Measurements from ENCODE around the gene PTPRR. TPM values are rescaled to one million over a fixed set of nuclear protein-coding genes. Genes with fewer than 3 reads are reported as not detected.

Gene PTPRR
- total RNA-seq, 1 experiment from 2014 or later = 0.46 TPM

- TF ChIP-seq ZNF317 (CRISPR knock-in tag; IDR thresholded peaks at IDR 0.05; ENCODE audit: borderline replicate concordance, low read depth) = no peak
- no peak for TF ChIP-seq IRF1 (CRISPR knock-in tag; IDR thresholded peaks at IDR 0.05)
- TF ChIP-seq CREB1 (CRISPR knock-in tag; IDR thresholded peaks at IDR 0.05) = no peak
- no peak for TF ChIP-seq ELF4 (CRISPR knock-in tag; IDR thresholded peaks at IDR 0.05; ENCODE audit: low read depth)
- TF ChIP-seq ZNF281 (CRISPR knock-in tag; IDR thresholded peaks at IDR 0.05) = no peak
- TF ChIP-seq, protein P1, sequence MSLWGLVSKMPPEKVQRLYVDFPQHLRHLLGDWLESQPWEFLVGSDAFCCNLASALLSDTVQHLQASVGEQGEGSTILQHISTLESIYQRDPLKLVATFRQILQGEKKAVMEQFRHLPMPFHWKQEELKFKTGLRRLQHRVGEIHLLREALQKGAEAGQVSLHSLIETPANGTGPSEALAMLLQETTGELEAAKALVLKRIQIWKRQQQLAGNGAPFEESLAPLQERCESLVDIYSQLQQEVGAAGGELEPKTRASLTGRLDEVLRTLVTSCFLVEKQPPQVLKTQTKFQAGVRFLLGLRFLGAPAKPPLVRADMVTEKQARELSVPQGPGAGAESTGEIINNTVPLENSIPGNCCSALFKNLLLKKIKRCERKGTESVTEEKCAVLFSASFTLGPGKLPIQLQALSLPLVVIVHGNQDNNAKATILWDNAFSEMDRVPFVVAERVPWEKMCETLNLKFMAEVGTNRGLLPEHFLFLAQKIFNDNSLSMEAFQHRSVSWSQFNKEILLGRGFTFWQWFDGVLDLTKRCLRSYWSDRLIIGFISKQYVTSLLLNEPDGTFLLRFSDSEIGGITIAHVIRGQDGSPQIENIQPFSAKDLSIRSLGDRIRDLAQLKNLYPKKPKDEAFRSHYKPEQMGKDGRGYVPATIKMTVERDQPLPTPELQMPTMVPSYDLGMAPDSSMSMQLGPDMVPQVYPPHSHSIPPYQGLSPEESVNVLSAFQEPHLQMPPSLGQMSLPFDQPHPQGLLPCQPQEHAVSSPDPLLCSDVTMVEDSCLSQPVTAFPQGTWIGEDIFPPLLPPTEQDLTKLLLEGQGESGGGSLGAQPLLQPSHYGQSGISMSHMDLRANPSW (CRISPR knock-in tag; conservative IDR thresholded peaks at IDR 0.05; ENCODE audit: low read depth) = no peak
- TF ChIP-seq, protein P2, sequence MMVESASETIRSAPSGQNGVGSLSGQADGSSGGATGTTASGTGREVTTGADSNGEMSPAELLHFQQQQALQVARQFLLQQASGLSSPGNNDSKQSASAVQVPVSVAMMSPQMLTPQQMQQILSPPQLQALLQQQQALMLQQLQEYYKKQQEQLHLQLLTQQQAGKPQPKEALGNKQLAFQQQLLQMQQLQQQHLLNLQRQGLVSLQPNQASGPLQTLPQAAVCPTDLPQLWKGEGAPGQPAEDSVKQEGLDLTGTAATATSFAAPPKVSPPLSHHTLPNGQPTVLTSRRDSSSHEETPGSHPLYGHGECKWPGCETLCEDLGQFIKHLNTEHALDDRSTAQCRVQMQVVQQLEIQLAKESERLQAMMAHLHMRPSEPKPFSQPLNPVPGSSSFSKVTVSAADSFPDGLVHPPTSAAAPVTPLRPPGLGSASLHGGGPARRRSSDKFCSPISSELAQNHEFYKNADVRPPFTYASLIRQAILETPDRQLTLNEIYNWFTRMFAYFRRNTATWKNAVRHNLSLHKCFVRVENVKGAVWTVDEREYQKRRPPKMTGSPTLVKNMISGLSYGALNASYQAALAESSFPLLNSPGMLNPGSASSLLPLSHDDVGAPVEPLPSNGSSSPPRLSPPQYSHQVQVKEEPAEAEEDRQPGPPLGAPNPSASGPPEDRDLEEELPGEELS (CRISPR knock-in tag; IDR thresholded peaks at IDR 0.05) = no peak
- TF ChIP-seq, protein P3, sequence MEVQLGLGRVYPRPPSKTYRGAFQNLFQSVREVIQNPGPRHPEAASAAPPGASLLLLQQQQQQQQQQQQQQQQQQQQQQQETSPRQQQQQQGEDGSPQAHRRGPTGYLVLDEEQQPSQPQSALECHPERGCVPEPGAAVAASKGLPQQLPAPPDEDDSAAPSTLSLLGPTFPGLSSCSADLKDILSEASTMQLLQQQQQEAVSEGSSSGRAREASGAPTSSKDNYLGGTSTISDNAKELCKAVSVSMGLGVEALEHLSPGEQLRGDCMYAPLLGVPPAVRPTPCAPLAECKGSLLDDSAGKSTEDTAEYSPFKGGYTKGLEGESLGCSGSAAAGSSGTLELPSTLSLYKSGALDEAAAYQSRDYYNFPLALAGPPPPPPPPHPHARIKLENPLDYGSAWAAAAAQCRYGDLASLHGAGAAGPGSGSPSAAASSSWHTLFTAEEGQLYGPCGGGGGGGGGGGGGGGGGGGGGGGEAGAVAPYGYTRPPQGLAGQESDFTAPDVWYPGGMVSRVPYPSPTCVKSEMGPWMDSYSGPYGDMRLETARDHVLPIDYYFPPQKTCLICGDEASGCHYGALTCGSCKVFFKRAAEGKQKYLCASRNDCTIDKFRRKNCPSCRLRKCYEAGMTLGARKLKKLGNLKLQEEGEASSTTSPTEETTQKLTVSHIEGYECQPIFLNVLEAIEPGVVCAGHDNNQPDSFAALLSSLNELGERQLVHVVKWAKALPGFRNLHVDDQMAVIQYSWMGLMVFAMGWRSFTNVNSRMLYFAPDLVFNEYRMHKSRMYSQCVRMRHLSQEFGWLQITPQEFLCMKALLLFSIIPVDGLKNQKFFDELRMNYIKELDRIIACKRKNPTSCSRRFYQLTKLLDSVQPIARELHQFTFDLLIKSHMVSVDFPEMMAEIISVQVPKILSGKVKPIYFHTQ (CRISPR knock-in tag; IDR thresholded peaks at IDR 0.05) = no peak
Measured at GRCh38 chr12:70644861-70645260, 275.7 kb downstream of the PTPRR start (continued).

DNA sequence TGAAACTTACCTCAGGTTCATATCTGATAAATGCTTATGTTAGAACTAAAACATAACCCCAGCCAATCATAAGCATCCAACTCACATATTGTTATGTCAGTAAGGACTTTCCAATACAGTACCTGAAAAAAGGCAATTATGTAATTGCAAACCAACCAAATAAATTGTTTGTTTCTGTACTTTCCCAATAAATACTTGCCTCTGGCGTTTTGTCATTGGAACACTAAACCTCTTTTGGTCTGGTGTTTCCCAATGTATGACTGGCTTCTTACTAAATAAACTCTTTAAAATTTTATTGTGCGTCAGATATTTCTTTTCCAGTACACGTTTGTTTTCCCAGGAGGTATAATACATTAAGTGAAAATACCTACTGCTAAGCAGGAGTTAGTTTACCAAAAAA is 276.6 kb downstream of the PTPRR start:
- no peaks in the 10 kb centered on the region for H3K27me3 Mint-ChIP-seq (ENCODE audit: low read depth)
- DNase-seq (ENCODE audit: low spot score) (no peak), ATAC-seq (no peak)
- POLR2A ChIA-PET = no interaction called here
- H3K36me3 Mint-ChIP-seq = no peaks in the 10 kb centered on the region
- no peak overlapping the region for H3K4me3 Mint-ChIP-seq
- H3K27ac Mint-ChIP-seq = no peak overlapping the region
- H3K4me1 Mint-ChIP-seq = peaks cover 34% of the 10 kb centered on the region
- H3K9me3 Mint-ChIP-seq = no peaks in the 10 kb centered on the region
- CTCF ChIA-PET = no interaction called here
- TF ChIP-seq SOX15 (CRISPR knock-in tag; IDR thresholded peaks at IDR 0.05) = no peak
- TF ChIP-seq SP1 (CRISPR knock-in tag; conservative IDR thresholded peaks at IDR 0.05) = no peak
- no peak for TF ChIP-seq FOXJ3 (CRISPR knock-in tag; IDR thresholded peaks at IDR 0.05; ENCODE audit: borderline replicate concordance)
- no peak for TF ChIP-seq JUN (CRISPR knock-in tag; IDR thresholded peaks at IDR 0.05)
- TF ChIP-seq PREB (CRISPR knock-in tag; IDR thresholded peaks at IDR 0.05; ENCODE audit: borderline replicate concordance) = no peak
- no peak for TF ChIP-seq ZNF121 (CRISPR knock-in tag; IDR thresholded peaks at IDR 0.05)
- no peak for TF ChIP-seq PRDM15 (CRISPR knock-in tag; IDR thresholded peaks at IDR 0.05)
- no peak for TF ChIP-seq ETV6 (CRISPR knock-in tag; IDR thresholded peaks at IDR 0.05)
- no peak for TF ChIP-seq FOXK1 (CRISPR knock-in tag; IDR thresholded peaks at IDR 0.05)
- TF ChIP-seq, protein P4, sequence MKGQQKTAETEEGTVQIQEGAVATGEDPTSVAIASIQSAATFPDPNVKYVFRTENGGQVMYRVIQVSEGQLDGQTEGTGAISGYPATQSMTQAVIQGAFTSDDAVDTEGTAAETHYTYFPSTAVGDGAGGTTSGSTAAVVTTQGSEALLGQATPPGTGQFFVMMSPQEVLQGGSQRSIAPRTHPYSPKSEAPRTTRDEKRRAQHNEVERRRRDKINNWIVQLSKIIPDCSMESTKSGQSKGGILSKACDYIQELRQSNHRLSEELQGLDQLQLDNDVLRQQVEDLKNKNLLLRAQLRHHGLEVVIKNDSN (CRISPR knock-in tag; IDR thresholded peaks at IDR 0.05) = no peak
- no peak for TF ChIP-seq ZBTB21 (CRISPR knock-in tag; IDR thresholded peaks at IDR 0.05; ENCODE audit: borderline replicate concordance)
- no peak for TF ChIP-seq NR2C2 (CRISPR knock-in tag; IDR thresholded peaks at IDR 0.05)

Measured in WTC11 (cell line).